NCI-H226 (cell line): ENCODE data around the gene NOS1AP.

ENCODE experiments used
- DNase-seq: peaks from one replicate; pipeline ENCODE4 v3.0.0-alpha.2; 2015

NOS1AP gene

GRCh38 chr1:162304736-162305135, 235.2 kb downstream of the NOS1AP start:
- DNase-seq: no peak

- peak; percentile 66 for DNase-seq
Measured at GRCh38 chr1:162305969-162306368, 236.5 kb downstream of the NOS1AP start.

GRCh38 chr1:162310337-162310736, 240.8 kb downstream of the NOS1AP start:
- DNase-seq: peak; percentile 50

GRCh38 chr1:162314206-162314605, 244.7 kb downstream of the NOS1AP start:
- DNase-seq: no peak

GRCh38 chr1:162315673-162316072, 246.2 kb downstream of the NOS1AP start:
- no peak for DNase-seq

GRCh38 chr1:162316187-162316586, 246.7 kb downstream of the NOS1AP start:
- DNase-seq: no peak

- DNase-seq: no peak
Measured at GRCh38 chr1:162317621-162318020, 248.1 kb downstream of the NOS1AP start.

GRCh38 chr1:162319493-162320175, 250.1 kb downstream of the NOS1AP start:
- peak; percentile 82 for DNase-seq

GRCh38 chr1:162321809-162322422, 252.4 kb downstream of the NOS1AP start:
- no peak for DNase-seq

- no peak for DNase-seq
Measured at GRCh38 chr1:162323023-162323422, 253.5 kb downstream of the NOS1AP start.

- no peak for DNase-seq
Measured at GRCh38 chr1:162324396-162324795, 254.9 kb downstream of the NOS1AP start.

GRCh38 chr1:162326559-162326958, 257.1 kb downstream of the NOS1AP start:
- DNase-seq: no peak

GRCh38 chr1:162327144-162327787, 257.8 kb downstream of the NOS1AP start:
- no peak for DNase-seq

- DNase-seq: no peak
Measured at GRCh38 chr1:162327788-162328165, 258.3 kb downstream of the NOS1AP start.

- DNase-seq: no peak
Measured at GRCh38 chr1:162328512-162328911, 259.0 kb downstream of the NOS1AP start.

- DNase-seq: no peak
Measured at GRCh38 chr1:162329826-162330225, 260.3 kb downstream of the NOS1AP start.

- no peak for DNase-seq
Measured at GRCh38 chr1:162333991-162334390, 264.5 kb downstream of the NOS1AP start.

GRCh38 chr1:162335126-162335525, 265.6 kb downstream of the NOS1AP start:
- no peak for DNase-seq

GRCh38 chr1:162336621-162337285, 267.3 kb downstream of the NOS1AP start:
- DNase-seq: no peak

- no peak for DNase-seq
Measured at GRCh38 chr1:162342452-162342983, 273.0 kb downstream of the NOS1AP start.

GRCh38 chr1:162343470-162343869, 274.0 kb downstream of the NOS1AP start:
- no peak for DNase-seq

- peak; percentile 44 for DNase-seq
Measured at GRCh38 chr1:162347281-162347680, 277.8 kb downstream of the NOS1AP start.

- DNase-seq: peak; percentile 97
Measured at GRCh38 chr1:162349635-162350330, 280.3 kb downstream of the NOS1AP start.
